Astrocyte of the cerebellum (primary cell): Measurements from ENCODE around the gene GPC1.

Experiments used
- DNase-seq: peaks from one replicate; pipeline ENCODE4 v3.0.0-alpha.2; 2011; ENCODE audit warnings: low read depth
- H3K4me3 ChIP-seq: 2 replicates; pipeline ENCODE4 v1.5.1; 2011; ENCODE audit warnings: mild to moderate bottlenecking, low read depth, low read length, moderate library complexity
- in situ Hi-C: cut with HindIII; loops from 2 replicates; pipeline ENCODE4 v1.10.0; 2017; ENCODE audit warnings: low sequenced_read_pairs
- TF ChIP-seq, protein P1 (sequence below): IDR thresholded peaks from 2 replicates; pipeline ENCODE4 v1.5.1; 2012; ENCODE audit warnings: low read length, low read depth, moderate library complexity, mild to moderate bottlenecking; ENCODE audit errors: missing control alignments

GPC1 gene

DNA sequence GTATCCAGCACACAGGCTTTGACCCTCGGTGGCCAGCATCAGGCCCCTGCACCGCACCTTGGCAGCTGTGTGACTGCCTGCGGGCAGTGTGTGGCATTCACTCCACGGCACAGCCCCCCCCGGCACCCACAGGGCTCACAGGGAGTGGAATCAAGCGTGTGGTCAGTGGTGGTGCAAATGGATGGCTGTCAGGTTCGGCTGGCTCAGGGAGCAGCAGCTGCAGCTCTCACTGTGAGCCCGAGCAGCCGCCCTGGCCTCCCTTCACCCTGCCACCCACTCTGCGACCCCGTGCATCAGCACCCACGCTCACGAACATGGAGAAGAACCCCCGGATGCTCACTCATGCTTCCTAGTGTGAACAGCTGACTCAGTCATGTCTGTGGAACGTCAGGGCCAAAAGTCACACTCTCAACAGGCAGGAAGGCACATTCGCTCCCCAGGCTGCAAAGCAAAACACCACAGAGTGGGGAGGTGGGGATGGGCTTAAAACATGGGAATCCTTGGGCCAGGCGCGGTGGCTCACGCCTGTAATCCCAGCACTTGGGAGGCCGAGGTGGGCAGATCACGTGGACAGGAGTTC lies 41.5 kb upstream of the GPC1 start:
- H3K4me3 ChIP-seq: no peak overlapping the region
- in situ Hi-C loops: no loop called here
- TF ChIP-seq, protein P1, sequence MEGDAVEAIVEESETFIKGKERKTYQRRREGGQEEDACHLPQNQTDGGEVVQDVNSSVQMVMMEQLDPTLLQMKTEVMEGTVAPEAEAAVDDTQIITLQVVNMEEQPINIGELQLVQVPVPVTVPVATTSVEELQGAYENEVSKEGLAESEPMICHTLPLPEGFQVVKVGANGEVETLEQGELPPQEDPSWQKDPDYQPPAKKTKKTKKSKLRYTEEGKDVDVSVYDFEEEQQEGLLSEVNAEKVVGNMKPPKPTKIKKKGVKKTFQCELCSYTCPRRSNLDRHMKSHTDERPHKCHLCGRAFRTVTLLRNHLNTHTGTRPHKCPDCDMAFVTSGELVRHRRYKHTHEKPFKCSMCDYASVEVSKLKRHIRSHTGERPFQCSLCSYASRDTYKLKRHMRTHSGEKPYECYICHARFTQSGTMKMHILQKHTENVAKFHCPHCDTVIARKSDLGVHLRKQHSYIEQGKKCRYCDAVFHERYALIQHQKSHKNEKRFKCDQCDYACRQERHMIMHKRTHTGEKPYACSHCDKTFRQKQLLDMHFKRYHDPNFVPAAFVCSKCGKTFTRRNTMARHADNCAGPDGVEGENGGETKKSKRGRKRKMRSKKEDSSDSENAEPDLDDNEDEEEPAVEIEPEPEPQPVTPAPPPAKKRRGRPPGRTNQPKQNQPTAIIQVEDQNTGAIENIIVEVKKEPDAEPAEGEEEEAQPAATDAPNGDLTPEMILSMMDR: no peak
- no peak for DNase-seq

- in situ Hi-C loops: no loop called here
- TF ChIP-seq, protein P1: no peak
- DNase-seq: no peak
- no peak overlapping the region for H3K4me3 ChIP-seq
Observed at GRCh38 chr2:240394549-240394948, 40.9 kb upstream of the GPC1 start.

GRCh38 chr2:240395448-240395847 lies 40.0 kb upstream of the GPC1 start:
- H3K4me3 ChIP-seq: no peak overlapping the region
- no peak for DNase-seq
- TF ChIP-seq, protein P1: no peak
- in situ Hi-C loops: no loop called here

DNA sequence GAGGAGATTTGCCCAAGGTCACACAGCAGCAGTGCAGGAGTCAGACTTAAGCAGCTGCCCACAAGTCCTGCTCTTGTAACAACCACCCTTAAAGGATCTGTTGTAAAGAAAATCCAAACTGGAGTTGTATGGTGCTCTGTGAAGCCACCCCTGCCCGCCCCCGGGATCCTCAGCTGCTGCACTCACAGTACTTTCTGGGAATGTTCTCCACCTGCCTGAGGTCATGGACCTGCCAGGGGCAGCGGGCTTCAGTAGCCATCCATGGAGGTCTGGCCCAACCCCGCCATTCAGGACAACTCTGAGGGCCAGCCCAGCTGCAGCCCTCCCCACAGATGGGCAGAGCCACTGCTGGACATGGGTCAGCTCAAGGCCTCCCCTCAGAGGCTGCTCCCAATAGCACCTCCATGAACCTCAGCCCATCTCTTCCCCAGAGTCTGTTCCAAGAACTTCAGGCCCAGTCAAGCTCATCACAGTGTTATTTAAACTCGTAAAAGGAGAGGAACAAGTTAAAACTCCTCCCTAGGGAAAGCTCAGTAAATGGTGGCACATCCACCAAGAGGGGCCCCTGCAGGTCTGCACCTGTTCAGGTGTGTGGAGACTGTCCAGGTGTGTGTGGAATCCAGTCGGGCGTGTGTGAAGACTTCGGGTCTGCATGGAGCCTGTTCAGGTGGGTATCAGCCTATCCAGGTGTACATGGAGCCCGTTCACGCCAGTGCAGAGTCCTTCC lies 39.4 kb upstream of the GPC1 start:
- in situ Hi-C loops: no loop called here
- TF ChIP-seq, protein P1: no peak
- H3K4me3 ChIP-seq: no peak overlapping the region
- DNase-seq: no peak

- H3K4me3 ChIP-seq: no peak overlapping the region
- DNase-seq: no peak
- TF ChIP-seq, protein P1: no peak
- in situ Hi-C loops: no loop called here
Observed at GRCh38 chr2:240396623-240397541, 38.6 kb upstream of the GPC1 start.

DNA sequence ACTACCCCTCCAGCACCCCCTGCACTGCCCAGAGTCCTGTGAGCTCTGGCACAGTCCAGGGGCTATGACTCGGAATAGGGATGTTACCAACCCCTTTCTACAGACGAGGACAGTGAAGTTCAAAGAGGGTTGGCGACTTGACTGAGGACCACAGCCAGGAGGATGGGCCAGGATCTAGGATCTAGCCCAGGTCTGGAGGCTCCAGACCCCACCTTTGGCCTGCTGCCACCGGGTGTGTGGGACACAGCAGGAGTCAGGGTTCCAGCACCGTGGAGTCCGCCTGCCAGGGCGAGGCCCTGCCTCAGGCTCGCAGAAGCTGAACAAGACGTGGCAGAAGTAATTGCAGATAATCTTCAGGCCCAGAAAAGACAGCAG lies 37.9 kb upstream of the GPC1 start:
- no peak for DNase-seq
- in situ Hi-C loops: no loop called here
- TF ChIP-seq, protein P1: no peak
- no peak overlapping the region for H3K4me3 ChIP-seq
